ENCODE data around the gene DNAAF5.

- TF ChIP-seq POLR2AphosphoS5 (IDR thresholded peaks at IDR 0.05; ENCODE audit: low read depth, low read length): no peak
- TF ChIP-seq TAF1 (IDR thresholded peaks at IDR 0.05; ENCODE audit: borderline replicate concordance, low read depth, low read length): no peak
- TF ChIP-seq EP300 (IDR thresholded peaks at IDR 0.05; ENCODE audit: borderline replicate concordance in 1 of 2, low read depth in 1 of 2, low read length in 1 of 2): no peak
- no peak for TF ChIP-seq CTCF (IDR thresholded peaks at IDR 0.05)
- no peak for TF ChIP-seq FOXM1 (IDR thresholded peaks at IDR 0.05; ENCODE audit: low read depth)
- TF ChIP-seq REST (IDR thresholded peaks at IDR 0.05; ENCODE audit: low read depth, low read length): no peak
- TF ChIP-seq JUND (IDR thresholded peaks at IDR 0.05): no peak
- no peak for TF ChIP-seq RCOR1 (IDR thresholded peaks at IDR 0.05; ENCODE audit: low read length)
- TF ChIP-seq EZH2phosphoT487 (IDR thresholded peaks at IDR 0.05; ENCODE audit: borderline replicate concordance, low read depth): no peak
- TF ChIP-seq TEAD4 (IDR thresholded peaks at IDR 0.05; ENCODE audit: borderline replicate concordance, insufficient read depth): no peak
- TF ChIP-seq ELF1 (IDR thresholded peaks at IDR 0.05): no peak
- TF ChIP-seq RAD21 (IDR thresholded peaks at IDR 0.05; ENCODE audit: low read length): no peak
Measured at GRCh38 chr7:729140-730000, 2.9 kb downstream of the DNAAF5 start.
